Activated naive CD8-positive, alpha-beta T cell (primary cell): ENCODE results near the gene GJA4.
"Not testable (repeated sequence)": the region's sequence is repeated elsewhere in the genome, so short reads cannot be mapped to it uniquely, and the experiment has no call there.

Experiments used
- H3K27ac Mint-ChIP-seq: one replicate; pipeline ENCODE4 v1.8.0; 2021; ENCODE audit warnings: mixed read lengths
- H3K27me3 Mint-ChIP-seq: one replicate; pipeline ENCODE4 v1.8.0; 2021; ENCODE audit warnings: mixed read lengths
- H3K36me3 Mint-ChIP-seq: one replicate; pipeline ENCODE4 v1.8.0; 2021; ENCODE audit warnings: mixed read lengths
- H3K4me1 Mint-ChIP-seq: one replicate; pipeline ENCODE4 v1.8.0; 2021; ENCODE audit warnings: low read depth, mixed read lengths
- H3K4me3 Mint-ChIP-seq: one replicate; pipeline ENCODE4 v1.8.0; 2021; ENCODE audit warnings: mild to moderate bottlenecking, mixed read lengths
- H3K9me3 Mint-ChIP-seq: one replicate; pipeline ENCODE4 v1.8.0; 2021; ENCODE audit warnings: low read depth, mixed read lengths

GJA4 gene

GRCh38 chr1:34759503-34760357, 33.1 kb upstream of the GJA4 start, which contains the start of gene GJB4:
TSS of gene GJB4 (plus strand) at chr1:34759740. CDS start at chr1:34761255, 1,515 bp downstream.
- Mint-ChIP-seq H3K4me3 (no peak within 1 kb of the TSS), H3K27ac (no peak within 1 kb of the TSS), H3K4me1 (no peaks in the 10 kb centered on the region), H3K36me3 (no peaks in the 10 kb centered on the region), H3K27me3 (peaks cover 10% of the 10 kb centered on the region), H3K9me3 (no peaks in the 10 kb centered on the region)

- H3K4me1 Mint-ChIP-seq = no peaks in the 10 kb centered on the region
- H3K9me3 Mint-ChIP-seq = no peaks in the 10 kb centered on the region
- H3K27ac Mint-ChIP-seq = no peak overlapping the region
- no peaks in the 10 kb centered on the region for H3K36me3 Mint-ChIP-seq
- peaks cover 8% of the 10 kb centered on the region for H3K27me3 Mint-ChIP-seq
- H3K4me3 Mint-ChIP-seq = no peak overlapping the region
These were observed 31.5 kb upstream of the GJA4 start for GRCh38 chr1:34761176-34761761.

GRCh38 chr1:34761776-34762307, 31.0 kb upstream of the GJA4 start:
- Mint-ChIP-seq H3K36me3 (no peaks in the 10 kb centered on the region), H3K4me1 (no peaks in the 10 kb centered on the region), H3K27ac (peak overlapping the region; percentile 22), H3K9me3 (no peaks in the 10 kb centered on the region), H3K4me3 (no peak overlapping the region), H3K27me3 (peaks cover 8% of the 10 kb centered on the region)

GRCh38 chr1:34762474-34763141, 30.2 kb upstream of the GJA4 start:
- peaks cover 8% of the 10 kb centered on the region for H3K27me3 Mint-ChIP-seq
- H3K9me3 Mint-ChIP-seq = no peaks in the 10 kb centered on the region
- H3K4me1 Mint-ChIP-seq = no peaks in the 10 kb centered on the region
- no peaks in the 10 kb centered on the region for H3K36me3 Mint-ChIP-seq
- no peak overlapping the region for H3K27ac Mint-ChIP-seq
- no peak overlapping the region for H3K4me3 Mint-ChIP-seq

GRCh38 chr1:34763142-34763781, 29.5 kb upstream of the GJA4 start:
- Mint-ChIP-seq H3K9me3 (no peaks in the 10 kb centered on the region), H3K4me3 (no peak overlapping the region), H3K36me3 (no peaks in the 10 kb centered on the region), H3K27me3 (peaks cover 8% of the 10 kb centered on the region), H3K4me1 (no peaks in the 10 kb centered on the region), H3K27ac (no peak overlapping the region)

GRCh38 chr1:34768856-34769255, 23.9 kb upstream of the GJA4 start:
- Mint-ChIP-seq H3K27ac (no peak overlapping the region), H3K36me3 (no peaks in the 10 kb centered on the region), H3K4me1 (no peaks in the 10 kb centered on the region), H3K27me3 (no peaks in the 10 kb centered on the region), H3K9me3 (no peaks in the 10 kb centered on the region), H3K4me3 (no peak overlapping the region)

GRCh38 chr1:34770891-34771504, 21.8 kb upstream of the GJA4 start:
- Mint-ChIP-seq H3K4me3 (no peak overlapping the region), H3K27ac (no peak overlapping the region), H3K36me3 (no peaks in the 10 kb centered on the region), H3K9me3 (no peaks in the 10 kb centered on the region), H3K27me3 (no peaks in the 10 kb centered on the region), H3K4me1 (no peaks in the 10 kb centered on the region)

GRCh38 chr1:34771573-34772371, 21.0 kb upstream of the GJA4 start:
- H3K4me1 Mint-ChIP-seq = no peaks in the 10 kb centered on the region
- no peaks in the 10 kb centered on the region for H3K9me3 Mint-ChIP-seq
- no peak overlapping the region for H3K4me3 Mint-ChIP-seq
- no peak overlapping the region for H3K27ac Mint-ChIP-seq
- no peaks in the 10 kb centered on the region for H3K36me3 Mint-ChIP-seq
- H3K27me3 Mint-ChIP-seq = no peaks in the 10 kb centered on the region

GRCh38 chr1:34773114-34773513, 19.7 kb upstream of the GJA4 start:
- H3K9me3 Mint-ChIP-seq, H3K4me1 Mint-ChIP-seq, H3K27me3 Mint-ChIP-seq, H3K27ac Mint-ChIP-seq, H3K36me3 Mint-ChIP-seq, H3K4me3 Mint-ChIP-seq: not testable (repeated sequence)

- no peaks in the 10 kb centered on the region for H3K36me3 Mint-ChIP-seq
- no peaks in the 10 kb centered on the region for H3K4me1 Mint-ChIP-seq
- no peak overlapping the region for H3K27ac Mint-ChIP-seq
- no peak overlapping the region for H3K4me3 Mint-ChIP-seq
- no peaks in the 10 kb centered on the region for H3K9me3 Mint-ChIP-seq
- H3K27me3 Mint-ChIP-seq = peaks cover 9% of the 10 kb centered on the region
These were observed 17.8 kb upstream of the GJA4 start for GRCh38 chr1:34774957-34775356.

- Mint-ChIP-seq H3K27me3 (peaks cover 11% of the 10 kb centered on the region), H3K4me1 (peaks cover 2% of the 10 kb centered on the region), H3K4me3 (no peak overlapping the region), H3K36me3 (no peaks in the 10 kb centered on the region), H3K9me3 (no peaks in the 10 kb centered on the region), H3K27ac (no peak overlapping the region)
These were observed 15.9 kb upstream of the GJA4 start for GRCh38 chr1:34776911-34777310.

GRCh38 chr1:34777519-34778321, 15.1 kb upstream of the GJA4 start:
- Mint-ChIP-seq H3K9me3 (no peaks in the 10 kb centered on the region), H3K36me3 (no peaks in the 10 kb centered on the region), H3K4me1 (peaks cover 2% of the 10 kb centered on the region), H3K27ac (no peak overlapping the region), H3K27me3 (peaks cover 16% of the 10 kb centered on the region), H3K4me3 (no peak overlapping the region)

GRCh38 chr1:34778381-34778780, 14.4 kb upstream of the GJA4 start:
- H3K9me3 Mint-ChIP-seq = no peaks in the 10 kb centered on the region
- H3K27me3 Mint-ChIP-seq = peaks cover 17% of the 10 kb centered on the region
- H3K4me1 Mint-ChIP-seq = peaks cover 2% of the 10 kb centered on the region
- H3K36me3 Mint-ChIP-seq = no peaks in the 10 kb centered on the region
- no peak overlapping the region for H3K4me3 Mint-ChIP-seq
- no peak overlapping the region for H3K27ac Mint-ChIP-seq
